Neural progenitor cell (in vitro differentiated cells): ENCODE data around the gene CDC42EP1. TPM values are rescaled to one million over a fixed set of nuclear protein-coding genes. Genes with fewer than 3 reads are reported as not detected.

ENCODE experiments used
- DNase-seq: peaks from one replicate; pipeline ENCODE4 v3.0.0-alpha.2; 2016; ENCODE audit warnings: low spot score
- H2AFZ ChIP-seq: fragments of 200-600 bp; sonication (generic); replicated peaks from 2 replicates; pipeline ENCODE4 v1.6.1; 2016; ENCODE audit warnings: antibody characterized with exemption
- H3F3A ChIP-seq: fragments of 200-600 bp; sonication (generic); 2 replicates; pipeline ENCODE4 v1.6.1; 2016; ENCODE audit warnings: antibody characterized with exemption, low read depth
- H3K27ac ChIP-seq: fragments of 200-600 bp; sonication (generic); 2 replicates; pipeline ENCODE4 v1.5.1; 2016; ENCODE audit warnings: mild to moderate bottlenecking
- H3K27me3 ChIP-seq: fragments of 200-600 bp; sonication (generic); 2 replicates; pipeline ENCODE4 v1.6.1; 2016; ENCODE audit warnings: mild to moderate bottlenecking, moderate library complexity
- H3K36me3 ChIP-seq: fragments of 200-600 bp; sonication (generic); 2 replicates; pipeline ENCODE4 v1.5.1; 2016
- H3K4me1 ChIP-seq: fragments of 200-600 bp; sonication (generic); 2 replicates; pipeline ENCODE4 v1.6.1; 2016; ENCODE audit warnings: mixed run types
- H3K4me2 ChIP-seq: fragments of 200-600 bp; sonication (generic); 2 replicates; pipeline ENCODE4 v1.6.1; 2016
- H3K4me3 ChIP-seq: fragments of 200-600 bp; sonication (generic); 2 replicates; pipeline ENCODE4 v1.5.1; 2016
- H3K79me2 ChIP-seq: fragments of 200-600 bp; sonication (generic); 2 replicates; pipeline ENCODE4 v1.6.1; 2016; ENCODE audit warnings: low read depth
- H3K9ac ChIP-seq: fragments of 200-600 bp; sonication (generic); 2 replicates; pipeline ENCODE4 v1.6.1; 2016
- H3K9me3 ChIP-seq: fragments of 200-600 bp; sonication (generic); 2 replicates; pipeline ENCODE4 v1.5.1; 2016; ENCODE audit warnings: low read depth
- H4K20me1 ChIP-seq: fragments of 200-600 bp; sonication (generic); 2 replicates; pipeline ENCODE4 v1.6.1; 2016; ENCODE audit warnings: low read depth
- H3K27ac Mint-ChIP-seq: 3 replicates; pipeline ENCODE4 v1.8.0; 2021; ENCODE audit warnings: mixed read lengths
- H3K27me3 Mint-ChIP-seq: 2 replicates; pipeline ENCODE4 v1.8.0; 2022; ENCODE audit warnings: low read depth, mild to moderate bottlenecking, inconsistent platforms, moderate library complexity, mixed read lengths; ENCODE audit not compliant: insufficient read depth
- H3K36me3 Mint-ChIP-seq: 3 replicates; pipeline ENCODE4 v1.8.0; 2021; ENCODE audit warnings: mixed read lengths
- H3K4me1 Mint-ChIP-seq: 3 replicates; pipeline ENCODE4 v1.8.0; 2021; ENCODE audit warnings: mixed read lengths
- H3K4me3 Mint-ChIP-seq: 3 replicates; pipeline ENCODE4 v1.8.0; 2021; ENCODE audit warnings: mild to moderate bottlenecking, moderate library complexity, mixed read lengths
- H3K9me3 Mint-ChIP-seq: 3 replicates; pipeline ENCODE4 v1.8.0; 2020; ENCODE audit warnings: mixed read lengths
- EZH2 ChIP-seq: fragments of 200-600 bp; sonication (generic); IDR thresholded peaks from 2 replicates; pipeline ENCODE4 v1.6.1; 2017; ENCODE audit warnings: antibody characterized with exemption, mild to moderate bottlenecking, moderate library complexity
- EZH2phosphoT487 ChIP-seq: fragments of 200-600 bp; sonication (generic); IDR thresholded peaks from 2 replicates; pipeline ENCODE4 v1.6.1; 2017; ENCODE audit warnings: antibody characterized with exemption
- total RNA-seq: library from RNA; depleted of rRNA; stranded (reverse); fragments of >200 nt; gene quantifications from 2 replicates; pipeline ENCODE4 v1.2.3, GENCODE V29; 2015; ENCODE audit warnings: low replicate concordance
- TF ChIP-seq, protein P1 (sequence below): fragments of 200-600 bp; sonication (generic); IDR thresholded peaks from 2 replicates; pipeline ENCODE4 v1.5.1; 2017; ENCODE audit warnings: antibody characterized with exemption, mild to moderate bottlenecking

Gene CDC42EP1
- total RNA-seq, 1 donor from 2014 or later, result 0.84 TPM

- Mint-ChIP-seq H3K4me3 (no peak overlapping the region), H3K4me1 (peaks cover 30% of the 10 kb centered on the region), H3K36me3 (peaks cover 2% of the 10 kb centered on the region), H3K27me3 (peaks cover 3% of the 10 kb centered on the region), H3K27ac (no peak overlapping the region), H3K9me3 (no peaks in the 10 kb centered on the region)
- DNase-seq, result no peak
- H3K9me3 ChIP-seq, result no peaks in the 10 kb centered on the region
- peaks cover 30% of the 10 kb centered on the region for H3K27me3 ChIP-seq
- no peaks in the 10 kb centered on the region for H3K79me2 ChIP-seq
- H3K4me2 ChIP-seq, result no peak overlapping the region
- H3K9ac ChIP-seq, result no peak overlapping the region
- H3K27ac ChIP-seq, result no peak overlapping the region
- H3K4me3 ChIP-seq, result no peak overlapping the region
- no peaks in the 10 kb centered on the region for H3K36me3 ChIP-seq
- peaks cover 11% of the 10 kb centered on the region for H3F3A ChIP-seq
- TF ChIP-seq EZH2phosphoT487 (no peak), EZH2 (no peak)
- TF ChIP-seq, protein P1, sequence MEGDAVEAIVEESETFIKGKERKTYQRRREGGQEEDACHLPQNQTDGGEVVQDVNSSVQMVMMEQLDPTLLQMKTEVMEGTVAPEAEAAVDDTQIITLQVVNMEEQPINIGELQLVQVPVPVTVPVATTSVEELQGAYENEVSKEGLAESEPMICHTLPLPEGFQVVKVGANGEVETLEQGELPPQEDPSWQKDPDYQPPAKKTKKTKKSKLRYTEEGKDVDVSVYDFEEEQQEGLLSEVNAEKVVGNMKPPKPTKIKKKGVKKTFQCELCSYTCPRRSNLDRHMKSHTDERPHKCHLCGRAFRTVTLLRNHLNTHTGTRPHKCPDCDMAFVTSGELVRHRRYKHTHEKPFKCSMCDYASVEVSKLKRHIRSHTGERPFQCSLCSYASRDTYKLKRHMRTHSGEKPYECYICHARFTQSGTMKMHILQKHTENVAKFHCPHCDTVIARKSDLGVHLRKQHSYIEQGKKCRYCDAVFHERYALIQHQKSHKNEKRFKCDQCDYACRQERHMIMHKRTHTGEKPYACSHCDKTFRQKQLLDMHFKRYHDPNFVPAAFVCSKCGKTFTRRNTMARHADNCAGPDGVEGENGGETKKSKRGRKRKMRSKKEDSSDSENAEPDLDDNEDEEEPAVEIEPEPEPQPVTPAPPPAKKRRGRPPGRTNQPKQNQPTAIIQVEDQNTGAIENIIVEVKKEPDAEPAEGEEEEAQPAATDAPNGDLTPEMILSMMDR, result no peak
- no peaks in the 10 kb centered on the region for H4K20me1 ChIP-seq
- no peak overlapping the region for H2AFZ ChIP-seq
- H3K4me1 ChIP-seq, result peaks cover 16% of the 10 kb centered on the region
Observed at GRCh38 chr22:37564111-37564711, 3.9 kb downstream of the CDC42EP1 start.

GRCh38 chr22:37565830-37566229 is 5.5 kb downstream of the CDC42EP1 start:
- Mint-ChIP-seq H3K27ac (no peak overlapping the region), H3K27me3 (peaks cover 4% of the 10 kb centered on the region), H3K9me3 (no peaks in the 10 kb centered on the region), H3K36me3 (peaks cover 2% of the 10 kb centered on the region), H3K4me1 (peaks cover 28% of the 10 kb centered on the region), H3K4me3 (no peak overlapping the region)
- TF ChIP-seq EZH2, result no peak
- no peak for TF ChIP-seq EZH2phosphoT487
- TF ChIP-seq, protein P1, result no peak
- no peak overlapping the region for H3K9ac ChIP-seq
- no peak for DNase-seq
- no peak overlapping the region for H3K27ac ChIP-seq
- peaks cover 15% of the 10 kb centered on the region for H3K27me3 ChIP-seq
- peaks cover 8% of the 10 kb centered on the region for H3K4me1 ChIP-seq
- H3K4me2 ChIP-seq, result no peak overlapping the region
- no peak overlapping the region for H3K4me3 ChIP-seq
- no peaks in the 10 kb centered on the region for H3K79me2 ChIP-seq
- H4K20me1 ChIP-seq, result no peaks in the 10 kb centered on the region
- no peak overlapping the region for H2AFZ ChIP-seq
- no peaks in the 10 kb centered on the region for H3K9me3 ChIP-seq
- H3K36me3 ChIP-seq, result no peaks in the 10 kb centered on the region
- peaks cover 3% of the 10 kb centered on the region for H3F3A ChIP-seq

- peaks cover 2% of the 10 kb centered on the region for H3K36me3 Mint-ChIP-seq
- TF ChIP-seq EZH2phosphoT487 (no peak), EZH2 (no peak)
- TF ChIP-seq, protein P1, result no peak
- H2AFZ ChIP-seq, result no peak overlapping the region
- peaks cover 9% of the 10 kb centered on the region for H3K27me3 ChIP-seq
- peaks cover 8% of the 10 kb centered on the region for H3K27me3 Mint-ChIP-seq
- no peaks in the 10 kb centered on the region for H3K9me3 ChIP-seq
- H3K79me2 ChIP-seq, result no peaks in the 10 kb centered on the region
- no peaks in the 10 kb centered on the region for H3F3A ChIP-seq
- H3K4me1 Mint-ChIP-seq, result peaks cover 28% of the 10 kb centered on the region
- no peak overlapping the region for H3K4me3 Mint-ChIP-seq
- H3K9me3 Mint-ChIP-seq, result no peaks in the 10 kb centered on the region
- no peak overlapping the region for H3K4me2 ChIP-seq
- no peak overlapping the region for H3K4me3 ChIP-seq
- H3K27ac ChIP-seq, result no peak overlapping the region
- H3K4me1 ChIP-seq, result peaks cover 2% of the 10 kb centered on the region
- H4K20me1 ChIP-seq, result no peaks in the 10 kb centered on the region
- no peak for DNase-seq
- no peaks in the 10 kb centered on the region for H3K36me3 ChIP-seq
- H3K27ac Mint-ChIP-seq, result no peak overlapping the region
- no peak overlapping the region for H3K9ac ChIP-seq
Observed at GRCh38 chr22:37566329-37566837, 6.1 kb downstream of the CDC42EP1 start.
